ENCODE data around the gene NACC2. TPM values are rescaled to one million over a fixed set of nuclear protein-coding genes. Genes with fewer than 3 reads are reported as not detected.

Gene NACC2
- total and polyA plus RNA-seq, 10 of the 15 experiments (the other 5 are each of a cell fraction or from before 2014, with no cell fraction given), result 0.66 to 14.7 (median 3.5) TPM

GRCh38 chr9:136010176-136010575, 84.9 kb downstream of the NACC2 start (continued):
- TF ChIP-seq ZNF592 (IDR thresholded peaks at IDR 0.05) (no peak), SPI1 (IDR thresholded peaks at IDR 0.05; ENCODE audit: borderline replicate concordance, insufficient read depth, low read depth, low read length) (no peak), RCOR1 (conservative IDR thresholded peaks at IDR 0.05; ENCODE audit: low read depth, low read length) (no peak), EGR1 (IDR thresholded peaks at IDR 0.05; ENCODE audit: borderline replicate concordance in 1 of 2, low read depth in 2 of 2, low read length in 2 of 2) (no peak), SIX5 (IDR thresholded peaks at IDR 0.05; ENCODE audit: low read depth, low read length, severe bottlenecking) (no peak)

- Histone ChIP-seq H3K9me3 (replicated peaks; ENCODE audit: control insufficient read depth, insufficient read depth, low read length) (no peaks in the 10 kb centered on the region; the same call in 2 of the 3 replicates), H4K20me1 (ENCODE audit: control insufficient read depth, insufficient read depth) (no peaks in the 10 kb centered on the region; the same call in 1 of the 2 replicates), H3K27ac (ENCODE audit: control insufficient read depth, insufficient read depth) (no peak overlapping the region), H3K4me2 (ENCODE audit: control insufficient read depth, insufficient read depth) (no peak overlapping the region), H2AFZ (ENCODE audit: control insufficient read depth, low read depth, low read length) (no peak overlapping the region), H3K79me2 (ENCODE audit: control insufficient read depth, insufficient read depth, low read length) (no peaks in the 10 kb centered on the region), H3K27me3 (replicated peaks in 1 of 2; ENCODE audit: control insufficient read depth in 2 of 2, insufficient read depth in 2 of 2, low read length in 1 of 2) (no peaks in the 10 kb centered on the region), H3K4me3 (no peak overlapping the region), H3K9ac (ENCODE audit: control insufficient read depth, insufficient read depth, low read length) (no peak overlapping the region), H3K4me1 (ENCODE audit: control insufficient read depth, insufficient read depth, low read length) (no peaks in the 10 kb centered on the region), H3K36me3 (ENCODE audit: control insufficient read depth in 2 of 2, insufficient read depth in 2 of 2, low read length in 1 of 2) (peaks cover 0 to 8% of the 10 kb centered on the region in 2 experiments; a peak in 2 of 4 replicates)
- no TSS peak for BruUV-seq (replicated peaks)
- no peak for FAIRE-seq
- 61% methylated on average over 16 of the region's 16 CpGs for WGBS (ENCODE audit: insufficient coverage, insufficient replicate concordance, low lambda C conversion rate, missing lambda C conversion rate)
- ChIA-PET RAD21 (ENCODE audit: unreplicated experiment) (no interaction called here), POLR2A (no interaction called here), SMC1A (ENCODE audit: uncharacterized antibody, unreplicated experiment) (no interaction called here), CTCF (no interaction called here)
- no peak for ATAC-seq
- intact Hi-C loops (cut with micrococcal nuclease; ENCODE audit: unreplicated experiment), result no loop called here
- no peak for DNase-seq (ENCODE audit: low read depth, low spot score)
- in situ Hi-C loops (cut with MboI), result no loop called here
- TF ChIP-seq POLR2A (IDR thresholded peaks at IDR 0.05; ENCODE audit: low read depth, low read length), result no peak
- no peak for TF ChIP-seq EZH2 (IDR thresholded peaks at IDR 0.05; ENCODE audit: borderline replicate concordance, control insufficient read depth, low read depth, low read length)
- no peak for TF ChIP-seq WRNIP1 (IDR thresholded peaks at IDR 0.05; ENCODE audit: borderline replicate concordance, low read depth, low read length)
- TF ChIP-seq ASH2L (IDR thresholded peaks at IDR 0.05; ENCODE audit: borderline replicate concordance, low read depth), result no peak
- no peak for TF ChIP-seq ZNF687 (IDR thresholded peaks at IDR 0.05)
- TF ChIP-seq PBX3 (IDR thresholded peaks at IDR 0.05; ENCODE audit: insufficient replicate concordance, low read depth, low read length), result no peak
- TF ChIP-seq NR2C1 (IDR thresholded peaks at IDR 0.05), result no peak
Observed at GRCh38 chr9:136009516-136009915, 85.6 kb downstream of the NACC2 start.

All from GM12878 (cell line).